Measurements from ENCODE around the gene PKNOX1.

DNA sequence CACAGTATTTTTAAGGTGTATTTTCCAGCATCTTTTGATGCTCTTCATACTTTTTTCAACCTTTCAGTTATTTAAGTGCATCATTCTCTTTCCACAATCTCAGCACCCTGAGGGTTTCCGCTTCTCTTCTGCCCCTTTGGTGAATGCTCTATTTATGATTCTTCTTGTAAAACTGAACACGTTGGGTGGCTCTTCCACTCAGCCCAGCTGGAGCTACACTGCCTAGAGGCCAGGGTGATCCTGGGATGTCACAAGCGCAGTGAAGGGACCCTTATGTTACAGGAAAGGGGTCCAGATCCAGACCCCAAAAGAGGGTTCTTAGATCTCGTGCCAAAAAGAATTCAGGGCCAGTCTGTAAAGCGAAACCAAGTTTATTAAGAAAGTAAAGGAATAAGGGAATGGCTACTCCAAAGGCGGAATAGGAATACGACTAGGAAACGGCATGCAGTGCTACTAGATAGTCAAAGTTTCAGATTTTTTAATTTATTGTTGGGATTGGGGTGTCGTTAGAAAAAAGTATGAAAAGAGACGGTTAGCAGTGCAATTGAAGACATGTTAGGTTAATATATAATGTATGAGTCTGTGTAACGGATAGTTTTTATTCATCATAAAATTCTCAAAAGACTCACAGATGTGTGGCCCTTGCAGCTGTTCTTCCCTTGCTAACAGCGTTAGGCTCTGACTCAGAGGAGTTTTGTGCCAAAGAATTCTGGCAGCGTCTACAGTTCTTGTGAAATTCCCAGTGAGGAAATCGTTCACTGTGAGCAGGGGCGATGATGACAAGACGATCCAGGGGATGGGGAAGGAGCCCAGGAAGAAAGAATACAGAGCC lies 34.6 kb upstream of the PKNOX1 start:
- TF ChIP-seq, protein P1, sequence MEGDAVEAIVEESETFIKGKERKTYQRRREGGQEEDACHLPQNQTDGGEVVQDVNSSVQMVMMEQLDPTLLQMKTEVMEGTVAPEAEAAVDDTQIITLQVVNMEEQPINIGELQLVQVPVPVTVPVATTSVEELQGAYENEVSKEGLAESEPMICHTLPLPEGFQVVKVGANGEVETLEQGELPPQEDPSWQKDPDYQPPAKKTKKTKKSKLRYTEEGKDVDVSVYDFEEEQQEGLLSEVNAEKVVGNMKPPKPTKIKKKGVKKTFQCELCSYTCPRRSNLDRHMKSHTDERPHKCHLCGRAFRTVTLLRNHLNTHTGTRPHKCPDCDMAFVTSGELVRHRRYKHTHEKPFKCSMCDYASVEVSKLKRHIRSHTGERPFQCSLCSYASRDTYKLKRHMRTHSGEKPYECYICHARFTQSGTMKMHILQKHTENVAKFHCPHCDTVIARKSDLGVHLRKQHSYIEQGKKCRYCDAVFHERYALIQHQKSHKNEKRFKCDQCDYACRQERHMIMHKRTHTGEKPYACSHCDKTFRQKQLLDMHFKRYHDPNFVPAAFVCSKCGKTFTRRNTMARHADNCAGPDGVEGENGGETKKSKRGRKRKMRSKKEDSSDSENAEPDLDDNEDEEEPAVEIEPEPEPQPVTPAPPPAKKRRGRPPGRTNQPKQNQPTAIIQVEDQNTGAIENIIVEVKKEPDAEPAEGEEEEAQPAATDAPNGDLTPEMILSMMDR (conservative IDR thresholded peaks at IDR 0.05; ENCODE audit: low read depth in 2 of 2), result no peak
- TF ChIP-seq, protein P2, sequence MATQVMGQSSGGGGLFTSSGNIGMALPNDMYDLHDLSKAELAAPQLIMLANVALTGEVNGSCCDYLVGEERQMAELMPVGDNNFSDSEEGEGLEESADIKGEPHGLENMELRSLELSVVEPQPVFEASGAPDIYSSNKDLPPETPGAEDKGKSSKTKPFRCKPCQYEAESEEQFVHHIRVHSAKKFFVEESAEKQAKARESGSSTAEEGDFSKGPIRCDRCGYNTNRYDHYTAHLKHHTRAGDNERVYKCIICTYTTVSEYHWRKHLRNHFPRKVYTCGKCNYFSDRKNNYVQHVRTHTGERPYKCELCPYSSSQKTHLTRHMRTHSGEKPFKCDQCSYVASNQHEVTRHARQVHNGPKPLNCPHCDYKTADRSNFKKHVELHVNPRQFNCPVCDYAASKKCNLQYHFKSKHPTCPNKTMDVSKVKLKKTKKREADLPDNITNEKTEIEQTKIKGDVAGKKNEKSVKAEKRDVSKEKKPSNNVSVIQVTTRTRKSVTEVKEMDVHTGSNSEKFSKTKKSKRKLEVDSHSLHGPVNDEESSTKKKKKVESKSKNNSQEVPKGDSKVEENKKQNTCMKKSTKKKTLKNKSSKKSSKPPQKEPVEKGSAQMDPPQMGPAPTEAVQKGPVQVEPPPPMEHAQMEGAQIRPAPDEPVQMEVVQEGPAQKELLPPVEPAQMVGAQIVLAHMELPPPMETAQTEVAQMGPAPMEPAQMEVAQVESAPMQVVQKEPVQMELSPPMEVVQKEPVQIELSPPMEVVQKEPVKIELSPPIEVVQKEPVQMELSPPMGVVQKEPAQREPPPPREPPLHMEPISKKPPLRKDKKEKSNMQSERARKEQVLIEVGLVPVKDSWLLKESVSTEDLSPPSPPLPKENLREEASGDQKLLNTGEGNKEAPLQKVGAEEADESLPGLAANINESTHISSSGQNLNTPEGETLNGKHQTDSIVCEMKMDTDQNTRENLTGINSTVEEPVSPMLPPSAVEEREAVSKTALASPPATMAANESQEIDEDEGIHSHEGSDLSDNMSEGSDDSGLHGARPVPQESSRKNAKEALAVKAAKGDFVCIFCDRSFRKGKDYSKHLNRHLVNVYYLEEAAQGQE (IDR thresholded peaks at IDR 0.05; ENCODE audit: unreplicated experiment), result no peak
- TF ChIP-seq EZH2 (IDR thresholded peaks at IDR 0.05; ENCODE audit: low read depth, unreplicated experiment) (no peak), CREB1 (CRISPR knock-in tag; IDR thresholded peaks at IDR 0.05; ENCODE audit: low read depth) (no peak), POLR2AphosphoS5 (IDR thresholded peaks at IDR 0.05; ENCODE audit: low read depth) (no peak), JUNB (IDR thresholded peaks at IDR 0.05; ENCODE audit: unreplicated experiment) (no peak), EZH2phosphoT487 (IDR thresholded peaks at IDR 0.05; ENCODE audit: unreplicated experiment) (no peak), STAT1 (IDR thresholded peaks at IDR 0.05; ENCODE audit: unreplicated experiment) (no peak)
- TF ChIP-seq, protein P3, sequence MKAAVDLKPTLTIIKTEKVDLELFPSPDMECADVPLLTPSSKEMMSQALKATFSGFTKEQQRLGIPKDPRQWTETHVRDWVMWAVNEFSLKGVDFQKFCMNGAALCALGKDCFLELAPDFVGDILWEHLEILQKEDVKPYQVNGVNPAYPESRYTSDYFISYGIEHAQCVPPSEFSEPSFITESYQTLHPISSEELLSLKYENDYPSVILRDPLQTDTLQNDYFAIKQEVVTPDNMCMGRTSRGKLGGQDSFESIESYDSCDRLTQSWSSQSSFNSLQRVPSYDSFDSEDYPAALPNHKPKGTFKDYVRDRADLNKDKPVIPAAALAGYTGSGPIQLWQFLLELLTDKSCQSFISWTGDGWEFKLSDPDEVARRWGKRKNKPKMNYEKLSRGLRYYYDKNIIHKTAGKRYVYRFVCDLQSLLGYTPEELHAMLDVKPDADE (IDR thresholded peaks at IDR 0.05), result no peak
- TF ChIP-seq, protein P4, sequence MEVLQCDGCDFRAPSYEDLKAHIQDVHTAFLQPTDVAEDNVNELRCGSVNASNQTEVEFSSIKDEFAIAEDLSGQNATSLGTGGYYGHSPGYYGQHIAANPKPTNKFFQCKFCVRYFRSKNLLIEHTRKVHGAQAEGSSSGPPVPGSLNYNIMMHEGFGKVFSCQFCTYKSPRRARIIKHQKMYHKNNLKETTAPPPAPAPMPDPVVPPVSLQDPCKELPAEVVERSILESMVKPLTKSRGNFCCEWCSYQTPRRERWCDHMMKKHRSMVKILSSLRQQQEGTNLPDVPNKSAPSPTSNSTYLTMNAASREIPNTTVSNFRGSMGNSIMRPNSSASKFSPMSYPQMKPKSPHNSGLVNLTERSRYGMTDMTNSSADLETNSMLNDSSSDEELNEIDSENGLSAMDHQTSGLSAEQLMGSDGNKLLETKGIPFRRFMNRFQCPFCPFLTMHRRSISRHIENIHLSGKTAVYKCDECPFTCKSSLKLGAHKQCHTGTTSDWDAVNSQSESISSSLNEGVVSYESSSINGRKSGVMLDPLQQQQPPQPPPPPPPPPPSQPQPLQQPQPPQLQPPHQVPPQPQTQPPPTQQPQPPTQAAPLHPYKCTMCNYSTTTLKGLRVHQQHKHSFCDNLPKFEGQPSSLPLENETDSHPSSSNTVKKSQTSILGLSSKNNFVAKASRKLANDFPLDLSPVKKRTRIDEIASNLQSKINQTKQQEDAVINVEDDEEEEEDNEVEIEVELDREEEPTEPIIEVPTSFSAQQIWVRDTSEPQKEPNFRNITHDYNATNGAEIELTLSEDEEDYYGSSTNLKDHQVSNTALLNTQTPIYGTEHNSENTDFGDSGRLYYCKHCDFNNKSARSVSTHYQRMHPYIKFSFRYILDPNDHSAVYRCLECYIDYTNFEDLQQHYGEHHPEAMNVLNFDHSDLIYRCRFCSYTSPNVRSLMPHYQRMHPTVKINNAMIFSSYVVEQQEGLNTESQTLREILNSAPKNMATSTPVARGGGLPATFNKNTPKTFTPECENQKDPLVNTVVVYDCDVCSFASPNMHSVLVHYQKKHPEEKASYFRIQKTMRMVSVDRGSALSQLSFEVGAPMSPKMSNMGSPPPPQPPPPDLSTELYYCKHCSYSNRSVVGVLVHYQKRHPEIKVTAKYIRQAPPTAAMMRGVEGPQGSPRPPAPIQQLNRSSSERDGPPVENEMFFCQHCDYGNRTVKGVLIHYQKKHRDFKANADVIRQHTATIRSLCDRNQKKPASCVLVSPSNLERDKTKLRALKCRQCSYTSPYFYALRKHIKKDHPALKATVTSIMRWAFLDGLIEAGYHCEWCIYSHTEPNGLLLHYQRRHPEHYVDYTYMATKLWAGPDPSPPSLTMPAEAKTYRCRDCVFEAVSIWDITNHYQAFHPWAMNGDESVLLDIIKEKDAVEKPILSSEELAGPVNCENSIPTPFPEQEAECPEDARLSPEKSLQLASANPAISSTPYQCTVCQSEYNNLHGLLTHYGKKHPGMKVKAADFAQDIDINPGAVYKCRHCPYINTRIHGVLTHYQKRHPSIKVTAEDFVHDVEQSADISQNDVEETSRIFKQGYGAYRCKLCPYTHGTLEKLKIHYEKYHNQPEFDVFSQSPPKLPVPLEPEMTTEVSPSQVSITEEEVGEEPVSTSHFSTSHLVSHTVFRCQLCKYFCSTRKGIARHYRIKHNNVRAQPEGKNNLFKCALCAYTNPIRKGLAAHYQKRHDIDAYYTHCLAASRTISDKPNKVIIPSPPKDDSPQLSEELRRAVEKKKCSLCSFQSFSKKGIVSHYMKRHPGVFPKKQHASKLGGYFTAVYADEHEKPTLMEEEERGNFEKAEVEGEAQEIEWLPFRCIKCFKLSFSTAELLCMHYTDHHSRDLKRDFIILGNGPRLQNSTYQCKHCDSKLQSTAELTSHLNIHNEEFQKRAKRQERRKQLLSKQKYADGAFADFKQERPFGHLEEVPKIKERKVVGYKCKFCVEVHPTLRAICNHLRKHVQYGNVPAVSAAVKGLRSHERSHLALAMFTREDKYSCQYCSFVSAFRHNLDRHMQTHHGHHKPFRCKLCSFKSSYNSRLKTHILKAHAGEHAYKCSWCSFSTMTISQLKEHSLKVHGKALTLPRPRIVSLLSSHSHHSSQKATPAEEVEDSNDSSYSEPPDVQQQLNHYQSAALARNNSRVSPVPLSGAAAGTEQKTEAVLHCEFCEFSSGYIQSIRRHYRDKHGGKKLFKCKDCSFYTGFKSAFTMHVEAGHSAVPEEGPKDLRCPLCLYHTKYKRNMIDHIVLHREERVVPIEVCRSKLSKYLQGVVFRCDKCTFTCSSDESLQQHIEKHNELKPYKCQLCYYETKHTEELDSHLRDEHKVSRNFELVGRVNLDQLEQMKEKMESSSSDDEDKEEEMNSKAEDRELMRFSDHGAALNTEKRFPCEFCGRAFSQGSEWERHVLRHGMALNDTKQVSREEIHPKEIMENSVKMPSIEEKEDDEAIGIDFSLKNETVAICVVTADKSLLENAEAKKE (CRISPR knock-in tag; IDR thresholded peaks at IDR 0.05), result no peak

Measured in GM23338 (cell line).